GM23248 (cell line): ENCODE results near the gene DDA1.

Experiments used
- EZH2 ChIP-seq: fragments of 200-600 bp; sonication (generic); IDR thresholded peaks from 2 replicates; pipeline ENCODE4 v1.6.1; 2018; ENCODE audit warnings: antibody characterized with exemption, mild to moderate bottlenecking; ENCODE audit not compliant: insufficient read depth, poor library complexity, severe bottlenecking
- EZH2phosphoT487 ChIP-seq: fragments of 200-600 bp; sonication (generic); IDR thresholded peaks from 2 replicates; pipeline ENCODE4 v1.6.1; 2018; ENCODE audit warnings: antibody characterized with exemption, moderate library complexity, mild to moderate bottlenecking, low read depth; ENCODE audit not compliant: insufficient read depth

DNA sequence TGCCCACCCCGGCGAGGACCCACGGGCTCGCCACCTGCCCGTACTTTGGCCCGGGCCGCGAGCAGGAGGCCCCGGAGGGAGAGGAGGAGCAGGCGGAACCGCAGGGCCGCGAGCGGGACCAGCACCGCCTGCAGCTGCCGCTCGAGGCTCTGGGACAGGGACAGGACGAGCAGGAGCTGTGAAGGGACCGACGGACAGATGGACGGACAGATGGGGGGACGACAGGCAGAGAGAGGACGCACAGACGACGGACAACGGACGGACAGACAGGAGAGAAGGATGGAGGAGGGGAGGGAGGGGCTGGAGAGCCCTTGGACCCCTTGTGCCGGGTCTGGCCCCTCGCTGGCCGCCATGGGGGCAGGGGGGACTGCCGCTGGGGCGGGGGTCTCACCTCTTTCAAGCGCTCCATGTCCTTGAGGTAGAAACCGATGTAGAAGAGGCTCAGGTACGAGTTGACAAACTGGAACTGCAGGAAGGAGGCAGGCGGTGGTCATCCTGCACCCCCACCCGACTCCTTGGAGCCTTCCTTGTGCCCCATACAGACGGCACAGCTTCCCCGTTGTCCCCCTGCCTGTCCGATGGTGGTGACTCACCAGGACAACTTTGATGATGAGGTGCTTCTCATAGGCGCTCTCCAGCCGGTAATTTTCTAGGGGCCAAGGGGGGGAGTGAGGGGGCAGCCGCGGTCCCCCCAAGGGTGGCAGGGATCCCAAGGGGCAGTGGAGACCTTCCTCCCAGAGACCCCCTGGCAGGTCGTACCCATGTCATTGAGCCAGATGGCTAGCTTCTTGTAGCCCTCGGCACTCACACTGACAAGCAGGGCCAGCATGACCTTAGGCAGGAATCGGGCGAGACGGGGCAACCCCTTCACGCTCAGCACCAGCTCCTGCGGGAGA is 20.3 kb downstream of the DDA1 start:
- TF ChIP-seq EZH2phosphoT487 = no peak
- no peak for TF ChIP-seq EZH2
